ENCODE results near the gene CDK5RAP3.

The CDK5RAP3 gene

GRCh38 chr17:48022901-48023300, 52.0 kb downstream of the CDK5RAP3 start:
- in situ Hi-C loops (cut with MboI; ENCODE audit: low sequenced_read_pairs), result loop anchor here (10.0 kb wide), 1 partner anchor 52 kb away; no protein-coding TSS in a partner anchor

DNA sequence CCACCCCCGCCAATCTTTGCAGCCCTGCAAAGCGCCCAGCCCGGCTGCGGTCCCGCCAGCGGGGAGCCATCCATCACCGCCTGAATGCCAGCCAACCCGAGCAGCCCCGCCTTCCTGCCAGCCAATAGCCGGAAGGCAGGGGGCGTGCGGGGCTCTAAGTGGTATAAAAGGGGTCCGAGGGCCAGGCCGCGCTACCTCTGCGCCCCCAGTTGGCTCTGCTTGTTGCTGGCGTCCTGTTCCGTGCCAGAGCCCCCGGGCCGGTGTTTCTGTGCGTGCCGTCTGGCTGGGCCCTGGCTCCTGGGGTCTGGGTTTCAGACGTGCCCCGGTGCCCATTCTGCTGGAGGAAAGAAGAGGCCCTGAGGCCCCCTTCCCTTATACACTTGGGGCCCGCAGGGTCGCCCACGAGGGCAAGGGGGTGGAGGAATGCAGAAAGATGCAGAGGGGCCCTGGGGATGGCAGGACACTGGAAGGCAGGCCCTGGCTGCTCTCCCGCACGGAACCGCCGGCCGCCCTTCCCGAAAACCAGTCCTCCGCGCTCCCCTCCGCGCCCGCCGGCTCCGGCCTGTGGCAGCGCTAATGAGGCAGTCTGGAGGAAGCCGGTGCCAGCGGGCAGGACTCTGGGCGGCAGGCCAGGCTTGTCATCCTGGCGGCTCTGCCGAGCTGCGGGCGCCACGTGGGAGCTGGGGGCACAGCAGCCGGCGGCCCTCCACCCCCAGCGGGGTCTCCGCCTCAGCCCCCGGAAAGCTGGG, 52.7 kb downstream of the CDK5RAP3 start:
- in situ Hi-C loops (cut with MboI; ENCODE audit: low sequenced_read_pairs), result loop anchor here (10.0 kb wide), 1 partner anchor 51 kb away; no protein-coding TSS in a partner anchor

DNA sequence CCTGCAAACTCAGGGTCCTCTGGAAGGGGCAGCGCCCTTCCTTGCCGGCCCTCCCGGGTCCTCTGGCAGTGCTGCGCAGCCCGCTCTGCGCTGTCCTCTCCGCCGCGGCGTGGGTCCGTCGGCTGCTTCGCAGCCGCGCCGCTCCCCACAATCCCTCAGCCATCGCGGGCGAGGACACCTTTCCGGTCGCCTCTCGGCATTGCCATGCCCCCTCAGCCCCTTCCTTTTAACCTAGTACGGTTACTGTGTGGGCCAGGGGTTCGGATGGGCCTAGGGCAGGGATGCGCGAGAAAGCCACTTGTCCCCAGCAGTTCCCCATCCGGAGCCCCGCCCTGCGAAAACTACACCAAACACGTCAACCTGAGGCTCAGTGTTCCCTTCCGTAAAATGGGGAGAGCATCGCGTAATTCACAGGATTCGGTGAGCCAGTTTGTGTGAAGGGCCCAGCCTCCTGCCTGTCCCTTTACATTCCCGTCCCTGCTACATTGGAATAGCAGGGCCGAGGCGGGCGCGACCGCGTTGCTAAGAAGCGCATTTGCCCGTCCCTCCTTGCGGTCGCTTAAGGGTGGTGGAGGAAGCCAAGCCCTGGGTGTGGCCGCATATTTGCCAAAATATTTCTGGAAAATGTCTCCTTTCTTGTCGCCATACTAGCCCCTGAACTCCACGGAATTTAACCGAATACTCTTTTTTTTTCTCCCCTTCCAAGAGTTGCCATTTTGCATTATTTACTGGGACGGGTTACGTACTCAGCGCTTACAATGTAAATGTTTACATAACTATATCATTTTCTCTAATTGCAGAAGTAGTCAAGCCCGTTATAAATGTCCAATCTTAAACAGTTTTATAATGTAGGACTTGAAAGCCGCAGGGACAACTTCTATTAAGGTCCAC, 53.5 kb downstream of the CDK5RAP3 start:
- in situ Hi-C loops (cut with MboI; ENCODE audit: low sequenced_read_pairs), result loop anchor here (10.0 kb wide), 1 partner anchor 50 kb away; no protein-coding TSS in a partner anchor

DNA sequence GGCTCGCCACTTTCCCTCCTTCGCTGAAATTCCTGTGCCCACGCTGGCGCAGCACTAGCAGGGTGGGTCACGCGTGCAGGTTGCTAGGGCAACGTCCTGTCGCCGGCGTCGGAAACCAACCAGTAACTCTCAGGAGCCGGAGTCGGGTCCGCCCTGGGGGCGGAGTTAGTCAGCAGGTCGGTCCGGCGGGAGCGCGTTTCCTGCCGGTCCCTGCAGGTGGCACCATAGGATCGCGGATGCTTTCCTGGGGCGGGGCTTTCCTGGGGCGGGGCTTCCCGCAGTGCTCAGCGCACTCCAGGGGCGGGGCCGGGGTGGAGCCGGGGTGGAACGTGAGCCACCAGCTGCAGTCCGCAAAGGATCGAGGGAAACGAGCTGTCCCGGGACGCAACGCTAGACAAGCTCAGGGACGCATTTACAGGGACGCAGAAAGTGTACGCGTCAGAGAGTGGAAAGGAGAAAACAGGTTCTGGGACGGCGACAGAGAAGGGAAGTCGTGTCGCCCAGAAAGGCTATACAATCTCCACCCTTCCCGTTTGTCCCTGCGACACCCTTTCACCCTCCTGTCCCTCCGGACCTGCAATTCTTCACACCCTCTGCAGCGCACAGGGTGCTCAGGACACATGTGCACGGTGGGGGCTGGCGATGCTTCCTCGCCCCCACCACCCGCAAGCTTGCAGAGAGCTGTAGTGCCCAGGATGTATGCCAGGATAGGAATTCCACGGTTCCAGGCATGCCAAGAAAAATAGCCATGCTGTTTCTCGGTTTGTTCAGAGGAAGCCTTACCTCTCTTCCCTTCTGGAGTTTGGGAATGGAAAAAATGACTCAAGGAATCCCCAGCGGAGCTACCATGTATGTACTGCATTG, 54.4 kb downstream of the CDK5RAP3 start:
- in situ Hi-C loops (cut with MboI; ENCODE audit: low sequenced_read_pairs), result loop anchor here (10.0 kb wide), 1 partner anchor 50 kb away; no protein-coding TSS in a partner anchor

DNA sequence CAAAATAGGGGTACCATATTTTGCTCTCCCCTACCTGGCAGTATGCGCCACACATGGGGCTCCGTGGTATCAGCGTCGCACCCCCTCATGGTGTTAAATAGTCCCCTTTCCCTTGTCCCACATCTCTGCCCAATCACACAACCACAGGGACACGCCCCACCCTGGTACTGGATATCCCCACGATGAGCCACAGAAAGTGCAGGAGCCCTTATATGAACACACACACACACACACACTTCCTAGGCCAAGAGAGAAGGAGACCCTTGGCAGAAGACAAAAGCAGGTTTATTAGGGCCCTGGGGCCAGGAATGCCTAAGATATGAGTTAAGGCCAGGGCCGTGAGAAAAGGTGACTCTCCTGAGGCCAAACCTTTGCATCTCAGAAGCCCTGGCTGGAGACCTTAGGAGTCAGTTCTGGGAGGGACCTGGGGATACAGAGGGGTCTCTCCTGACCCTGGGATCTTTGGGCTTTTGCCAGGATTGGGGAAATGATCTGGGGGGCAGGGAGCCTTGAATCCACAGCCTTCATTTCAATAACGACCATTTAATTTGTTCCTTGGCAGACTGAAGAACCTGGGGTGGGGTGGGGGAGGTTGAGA, 55.1 kb downstream of the CDK5RAP3 start:
- in situ Hi-C loops (cut with MboI; ENCODE audit: low sequenced_read_pairs), result loop anchor here (10.0 kb wide), 1 partner anchor 49 kb away; no protein-coding TSS in a partner anchor

DNA sequence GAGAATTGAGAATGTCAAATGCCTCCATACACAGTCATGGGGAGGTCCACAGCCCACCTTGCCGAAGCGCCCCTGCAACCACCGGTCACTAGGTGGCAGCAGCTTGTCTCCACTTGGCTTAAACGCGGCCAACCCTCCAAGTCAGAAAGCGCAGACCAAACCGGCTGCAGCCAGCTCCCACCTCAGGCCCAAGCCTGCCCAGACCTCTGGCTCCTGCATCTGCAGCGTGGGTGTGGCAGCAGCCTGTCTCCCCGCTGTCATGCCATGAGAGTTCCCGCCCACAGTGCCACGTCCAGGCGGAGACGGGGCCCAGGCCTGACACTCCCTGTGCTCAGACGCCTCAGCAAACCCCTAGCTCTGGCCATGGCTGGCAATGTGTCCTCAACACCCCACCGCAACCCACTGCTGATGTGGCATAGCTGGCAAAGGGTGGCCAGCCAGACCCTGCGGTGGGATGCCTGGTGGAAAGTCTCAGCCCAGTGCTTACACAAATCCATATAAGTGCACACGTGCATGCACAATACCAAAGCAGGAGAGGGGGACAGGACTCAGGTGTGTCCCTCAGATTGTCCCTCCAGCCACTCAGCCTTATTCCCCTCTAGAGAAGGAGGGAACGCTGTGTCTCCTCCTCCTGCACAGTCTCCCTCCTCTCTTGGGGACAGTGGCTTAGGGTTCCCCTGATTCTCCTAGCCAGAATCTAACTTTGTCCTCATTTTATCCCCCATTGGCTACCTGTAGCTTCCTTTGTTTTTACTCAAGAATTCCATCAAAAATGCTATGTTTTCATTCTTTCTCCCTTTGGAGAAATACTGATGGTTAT, 55.8 kb downstream of the CDK5RAP3 start:
- in situ Hi-C loops (cut with MboI; ENCODE audit: low sequenced_read_pairs), result loop anchor here (10.0 kb wide), 1 partner anchor 48 kb away; no protein-coding TSS in a partner anchor

- in situ Hi-C loops (cut with MboI; ENCODE audit: low sequenced_read_pairs), result loop anchor here (10.0 kb wide), 1 partner anchor 47 kb away; no protein-coding TSS in a partner anchor
Observed at GRCh38 chr17:48027322-48027981, 56.5 kb downstream of the CDK5RAP3 start.

DNA sequence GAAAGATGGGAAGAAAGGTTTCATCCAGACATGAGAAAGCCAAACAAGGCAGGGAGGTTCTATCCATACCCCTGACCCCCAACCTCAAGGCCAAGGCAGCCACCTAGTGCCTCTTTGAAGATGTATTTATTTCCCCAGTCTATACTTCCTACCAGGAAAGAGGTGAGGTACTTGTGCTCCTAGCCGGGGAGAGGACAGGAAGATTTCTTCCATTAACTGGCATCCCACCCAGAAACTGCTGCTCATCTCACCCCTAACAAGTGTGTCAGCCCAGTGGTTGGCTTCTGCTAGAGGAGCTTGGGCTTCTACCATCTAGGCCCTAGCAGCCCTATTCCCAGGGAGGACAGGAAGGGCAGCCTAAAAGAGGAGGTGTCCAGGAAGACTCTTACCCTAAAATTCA, 57.8 kb downstream of the CDK5RAP3 start:
- in situ Hi-C loops (cut with MboI; ENCODE audit: low sequenced_read_pairs), result loop anchor here (10.0 kb wide), 1 partner anchor 46 kb away; no protein-coding TSS in a partner anchor

DNA sequence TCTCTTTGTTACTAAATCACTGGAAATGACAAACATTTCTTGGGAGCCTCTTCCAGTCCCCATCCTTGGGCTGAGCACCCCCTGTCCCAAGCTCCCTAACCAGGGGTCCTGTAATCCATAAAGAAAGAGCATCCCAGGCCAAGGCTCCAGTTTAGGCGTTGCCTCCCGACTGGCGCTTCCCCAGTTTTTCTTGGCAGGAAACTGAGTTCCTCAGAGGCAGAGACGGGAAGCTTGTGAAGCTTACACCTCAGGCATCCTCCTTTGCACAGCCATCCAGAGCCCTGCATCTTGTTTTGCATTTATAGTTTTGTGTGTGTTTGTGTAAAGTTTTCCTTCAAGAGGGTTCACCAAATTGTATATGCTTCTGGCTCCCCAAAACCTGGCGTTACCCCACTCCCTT, 59.6 kb downstream of the CDK5RAP3 start:
- in situ Hi-C loops (cut with MboI; ENCODE audit: low sequenced_read_pairs), result no loop called here

Measured in HL-60/S4 treated with phorbol 12-myristate 13-acetate at 8.2 ng/mL for 4 days and 3 days (cell line).